GM08714 (cell line): ENCODE measurements around the gene SSH3.

ENCODE experiments used
- H3K4me3 ChIP-seq: fragments of 200-500 bp; sonication (Bioruptor generic); 2 replicates; pipeline ENCODE4 v1.5.1; 2014; ENCODE audit warnings: mild to moderate bottlenecking, low read length, inconsistent platforms
- ZNF274 ChIP-seq: IDR thresholded peaks from 2 replicates; pipeline ENCODE4 v1.6.1; 2012; ENCODE audit warnings: mild to moderate bottlenecking, low read depth, low read length

Gene SSH3

GRCh38 chr11:67289226-67289650, 14.1 kb upstream of the SSH3 start, which contains the start of gene ANKRD13D:
ANKRD13D (plus strand) TSS chr11:67289303; CDS start chr11:67289461, 158 bp downstream.
- H3K4me3 ChIP-seq: peak within 1 kb of the TSS; percentile 89
- no peak for TF ChIP-seq ZNF274

GRCh38 chr11:67289651-67290479, 13.5 kb upstream of the SSH3 start:
- no peak for TF ChIP-seq ZNF274
- H3K4me3 ChIP-seq: peak overlapping the region; percentile 87

GRCh38 chr11:67290801-67291200, 12.5 kb upstream of the SSH3 start:
- no peak for TF ChIP-seq ZNF274
- no peak overlapping the region for H3K4me3 ChIP-seq

DNA sequence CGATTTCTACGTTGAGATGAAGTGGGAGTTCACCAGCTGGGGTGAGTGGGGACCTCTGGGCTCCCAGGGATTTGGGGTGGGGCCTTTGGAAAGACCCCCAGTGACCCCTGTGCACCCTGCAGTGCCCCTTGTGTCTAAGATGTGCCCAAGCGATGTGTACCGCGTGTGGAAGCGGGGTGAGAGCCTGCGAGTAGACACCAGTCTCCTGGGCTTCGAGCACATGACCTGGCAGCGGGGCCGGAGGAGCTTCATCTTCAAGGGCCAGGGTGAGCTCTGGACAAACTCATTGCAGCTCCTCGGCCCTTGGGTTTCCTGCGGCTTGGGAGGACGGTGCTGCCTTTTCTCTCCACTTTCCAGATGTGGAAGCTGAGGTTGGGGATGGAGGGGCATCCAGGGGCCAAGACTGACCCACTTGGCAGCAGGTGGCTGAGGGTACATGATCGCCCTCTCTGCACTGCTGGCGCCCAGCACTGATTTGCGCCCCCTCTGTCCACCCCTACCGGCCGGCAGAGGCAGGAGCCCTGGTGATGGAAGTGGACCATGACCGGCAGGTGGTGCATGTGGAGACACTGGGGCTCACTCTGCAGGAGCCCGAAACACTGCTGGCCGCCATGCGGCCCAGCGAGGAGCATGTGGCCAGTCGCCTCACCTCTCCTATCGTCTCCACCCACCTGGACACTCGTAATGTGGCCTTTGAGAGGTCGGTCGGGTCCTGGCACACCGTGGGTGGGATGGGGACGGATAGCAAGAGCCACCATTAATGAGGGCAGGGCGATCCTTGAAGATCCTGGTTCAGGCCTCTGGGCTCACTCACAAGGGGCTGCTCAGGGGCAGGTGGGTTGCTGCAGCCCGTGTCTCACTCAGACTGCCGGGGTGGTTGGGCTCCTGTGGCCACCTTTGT, 11.6 kb upstream of the SSH3 start:
- TF ChIP-seq ZNF274: no peak
- no peak overlapping the region for H3K4me3 ChIP-seq

GRCh38 chr11:67292671-67293070, 10.7 kb upstream of the SSH3 start:
- no peak overlapping the region for H3K4me3 ChIP-seq
- TF ChIP-seq ZNF274: no peak

DNA sequence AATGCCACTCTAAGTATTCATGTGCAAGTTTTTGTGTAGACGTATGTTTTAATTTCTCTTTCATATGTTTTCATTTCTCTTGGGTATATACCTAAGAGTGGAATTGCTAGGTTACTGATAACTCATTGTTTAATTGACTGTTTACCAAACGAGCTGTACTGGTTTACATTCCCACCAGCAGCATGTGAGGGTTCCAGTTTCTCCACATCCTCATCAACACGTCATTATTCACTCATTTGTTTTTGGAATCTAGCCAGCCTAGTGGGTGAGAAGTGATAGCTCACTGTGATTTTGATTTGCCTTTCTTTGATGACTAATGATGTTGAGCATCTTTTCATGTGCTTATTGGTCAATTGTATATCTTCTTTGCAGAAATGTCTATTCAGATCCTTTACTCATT, 10.2 kb upstream of the SSH3 start:
- no peak overlapping the region for H3K4me3 ChIP-seq
- TF ChIP-seq ZNF274: no peak

GRCh38 chr11:67295846-67296245, 7.5 kb upstream of the SSH3 start:
- TF ChIP-seq ZNF274: no peak
- H3K4me3 ChIP-seq: no peak overlapping the region

DNA sequence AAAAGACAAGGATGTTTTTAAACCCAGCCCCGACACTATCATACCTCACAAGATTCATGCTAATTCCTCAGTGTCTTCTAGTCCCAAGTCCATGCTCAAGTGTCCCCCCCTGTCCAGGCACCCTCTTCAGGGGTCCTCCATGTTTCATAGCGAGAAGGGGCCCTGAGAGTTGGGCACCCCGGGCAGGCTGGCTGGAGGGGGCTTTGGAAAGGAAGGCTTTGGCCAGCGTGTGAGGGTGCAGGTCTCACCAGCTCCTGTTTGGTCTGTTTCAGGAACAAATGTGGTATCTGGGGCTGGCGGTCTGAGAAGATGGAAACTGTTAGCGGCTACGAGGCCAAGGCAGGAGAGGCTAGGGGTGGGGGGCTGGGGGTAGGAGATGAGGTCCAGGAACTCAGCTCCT, 4.5 kb upstream of the SSH3 start:
- no peak for TF ChIP-seq ZNF274
- H3K4me3 ChIP-seq: no peak overlapping the region

GRCh38 chr11:67299471-67300191, 3.7 kb upstream of the SSH3 start:
- TF ChIP-seq ZNF274: no peak
- no peak overlapping the region for H3K4me3 ChIP-seq

DNA sequence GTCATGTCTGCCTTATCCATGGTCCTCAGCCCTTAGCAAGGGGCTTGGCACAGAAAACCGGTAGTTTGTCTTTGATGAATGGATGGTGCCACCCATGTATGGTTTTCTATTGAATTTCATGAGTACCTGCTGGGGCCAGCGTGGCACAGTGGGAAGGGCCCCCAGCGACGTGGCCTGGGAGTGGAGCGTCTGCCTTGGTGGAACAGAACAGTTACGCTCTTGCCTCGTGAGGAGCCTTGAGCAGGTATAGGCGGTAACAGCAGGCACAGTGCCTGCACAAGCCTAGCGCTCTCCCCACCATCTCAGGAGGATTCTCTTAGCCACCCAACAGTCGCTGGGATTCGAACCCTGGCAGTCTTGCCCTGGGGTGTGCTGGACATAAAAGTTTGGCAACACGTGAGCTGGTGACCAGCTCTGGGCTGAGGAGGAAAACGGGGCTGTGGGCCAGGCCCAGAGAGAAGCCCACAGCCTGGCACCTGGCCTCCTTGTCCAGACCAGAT, 3.0 kb upstream of the SSH3 start:
- H3K4me3 ChIP-seq: no peak overlapping the region

GRCh38 chr11:67300756-67301312, 2.5 kb upstream of the SSH3 start:
- TF ChIP-seq ZNF274: no peak
- no peak overlapping the region for H3K4me3 ChIP-seq

More for the DNA sequence above, 3.0 kb upstream of the SSH3 start:
- TF ChIP-seq ZNF274: no peak

GRCh38 chr11:67301313-67301921, 1.9 kb upstream of the SSH3 start:
- no peak for TF ChIP-seq ZNF274
- no peak overlapping the region for H3K4me3 ChIP-seq

DNA sequence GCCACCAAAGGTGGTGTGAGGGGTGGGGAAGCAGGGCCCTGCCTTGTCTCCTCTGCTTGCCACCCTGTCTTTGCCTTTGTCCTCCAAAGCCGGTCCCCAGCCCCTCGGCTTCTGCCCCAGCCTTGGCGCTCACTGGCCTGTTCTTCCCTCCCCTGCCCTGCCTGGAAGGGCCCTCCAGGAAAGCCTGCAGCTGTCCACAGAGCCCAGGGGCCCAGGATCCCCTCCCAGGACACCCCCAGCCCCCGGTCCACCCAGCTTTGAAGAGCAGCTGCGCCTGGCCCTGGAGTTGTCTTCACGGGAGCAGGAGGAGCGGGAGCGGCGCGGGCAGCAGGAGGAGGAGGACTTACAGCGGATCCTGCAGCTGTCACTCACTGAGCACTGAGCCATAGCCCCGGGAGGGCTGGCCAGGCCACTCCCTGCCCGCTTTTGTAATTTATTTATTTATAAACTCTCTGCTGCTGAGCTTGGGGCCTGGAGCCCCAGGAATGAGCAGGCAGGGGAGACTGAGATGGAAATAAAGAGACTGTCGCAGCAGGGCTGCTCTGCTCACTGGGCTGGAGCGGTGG, 1.3 kb upstream of the SSH3 start:
- H3K4me3 ChIP-seq: no peak overlapping the region
- TF ChIP-seq ZNF274: no peak
